OCI-LY1 (cell line): Measurements from ENCODE around the gene ATP2C1.

Source experiments
- H2AFZ ChIP-seq: fragments of 200-600 bp; sonication (generic), shearing (Covaris generic); 2 replicates; pipeline ENCODE4 v1.6.0; 2014; ENCODE audit warnings: antibody characterized with exemption, mild to moderate bottlenecking, low read length
- H3F3A ChIP-seq: fragments of 200-600 bp; sonication (generic), shearing (Covaris generic); 2 replicates; pipeline ENCODE4 v1.6.0; 2014; ENCODE audit warnings: mild to moderate bottlenecking, antibody characterized with exemption, low read length, moderate library complexity; ENCODE audit not compliant: insufficient read depth
- H3K27ac ChIP-seq: fragments of 200-600 bp; sonication (generic); 2 replicates; pipeline ENCODE4 v1.5.1; 2014; ENCODE audit warnings: low read length, mixed run types, mild to moderate bottlenecking, low read depth; ENCODE audit not compliant: poor library complexity, severe bottlenecking
- H3K27me3 ChIP-seq: fragments of 200-600 bp; sonication (generic); 2 replicates; pipeline ENCODE4 v1.6.0; 2014; ENCODE audit warnings: antibody characterized with exemption, mild to moderate bottlenecking, low read length, moderate library complexity; ENCODE audit not compliant: insufficient read depth
- H3K36me3 ChIP-seq: fragments of 200-600 bp; sonication (generic); 2 replicates; pipeline ENCODE4 v1.6.1; 2014; ENCODE audit warnings: mild to moderate bottlenecking, antibody characterized with exemption, low read length, moderate library complexity, mixed read lengths; ENCODE audit not compliant: insufficient read depth
- H3K4me1 ChIP-seq: fragments of 200-600 bp; sonication (generic); 2 replicates; pipeline ENCODE4 v1.5.1; 2014; ENCODE audit warnings: mild to moderate bottlenecking, low read length, moderate library complexity; ENCODE audit not compliant: insufficient read depth, severe bottlenecking
- H3K4me2 ChIP-seq: fragments of 200-600 bp; sonication (generic), shearing (Covaris generic); 2 replicates; pipeline ENCODE4 v1.6.1; 2014; ENCODE audit warnings: low read length
- H3K4me3 ChIP-seq: fragments of 200-600 bp; sonication (generic); 2 replicates; pipeline ENCODE4 v1.5.1; 2014; ENCODE audit warnings: low read length, low read depth, mild to moderate bottlenecking, mixed read lengths; ENCODE audit not compliant: poor library complexity, severe bottlenecking
- H3K79me2 ChIP-seq: fragments of 200-600 bp; shearing (Covaris generic); 2 replicates; pipeline ENCODE4 v1.6.1; 2016; ENCODE audit warnings: mixed run types, low read length, mixed read lengths; ENCODE audit not compliant: insufficient read depth
- H3K9ac ChIP-seq: fragments of 200-600 bp; sonication (generic), shearing (Covaris generic); 2 replicates; pipeline ENCODE4 v1.6.1; 2014; ENCODE audit warnings: mild to moderate bottlenecking, low read length, mixed read lengths
- H3K9me2 ChIP-seq: fragments of 200-600 bp; sonication (generic), shearing (Covaris generic); 2 replicates; pipeline ENCODE4 v1.6.1; 2014; ENCODE audit warnings: low read depth, mild to moderate bottlenecking, low read length, mixed read lengths
- H3K9me3 ChIP-seq: fragments of 200-600 bp; shearing (Covaris generic); 2 replicates; pipeline ENCODE4 v1.6.1; 2014; ENCODE audit warnings: low read length, mixed read lengths
- H4K20me1 ChIP-seq: fragments of 200-600 bp; sonication (generic), shearing (Covaris generic); 2 replicates; pipeline ENCODE4 v1.6.0; 2016; ENCODE audit warnings: mild to moderate bottlenecking, low read length; ENCODE audit not compliant: insufficient read depth
- CTCF ChIP-seq: fragments of 200-600 bp; sonication (generic), shearing (Covaris generic); IDR thresholded peaks from 2 replicates; pipeline ENCODE4 v1.5.1; 2017; ENCODE audit warnings: mild to moderate bottlenecking, antibody characterized with exemption, low read length, moderate library complexity, mixed read lengths
- EZH2 ChIP-seq: fragments of 200-600 bp; sonication (generic), shearing (Covaris generic); IDR thresholded peaks from 2 replicates; pipeline ENCODE4 v1.8.0; 2017; ENCODE audit warnings: borderline replicate concordance, mixed run types, mild to moderate bottlenecking, antibody characterized with exemption, low read length, moderate library complexity, mixed read lengths

The ATP2C1 gene

DNA sequence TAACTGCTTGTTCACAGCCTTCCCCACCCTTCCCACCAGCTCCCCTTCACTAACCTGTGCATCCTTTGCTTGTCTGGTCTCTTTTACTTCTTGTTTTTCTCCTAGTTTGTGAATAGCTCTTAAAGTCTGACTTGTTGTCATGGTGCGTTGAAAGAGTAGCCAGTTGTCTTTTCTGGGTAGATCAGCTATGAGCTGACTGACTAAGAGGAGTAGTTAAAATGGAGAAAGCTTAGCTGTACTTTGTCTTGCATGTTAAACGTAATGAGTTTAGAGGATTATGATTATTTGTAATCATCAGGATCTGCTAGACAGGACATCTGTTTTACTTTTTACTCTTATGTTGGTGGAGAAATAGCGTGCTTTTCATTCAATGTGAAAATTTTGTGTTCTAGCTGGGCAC lies 35.9 kb downstream of the ATP2C1 start:
- H3K4me3 ChIP-seq: no peak overlapping the region

DNA sequence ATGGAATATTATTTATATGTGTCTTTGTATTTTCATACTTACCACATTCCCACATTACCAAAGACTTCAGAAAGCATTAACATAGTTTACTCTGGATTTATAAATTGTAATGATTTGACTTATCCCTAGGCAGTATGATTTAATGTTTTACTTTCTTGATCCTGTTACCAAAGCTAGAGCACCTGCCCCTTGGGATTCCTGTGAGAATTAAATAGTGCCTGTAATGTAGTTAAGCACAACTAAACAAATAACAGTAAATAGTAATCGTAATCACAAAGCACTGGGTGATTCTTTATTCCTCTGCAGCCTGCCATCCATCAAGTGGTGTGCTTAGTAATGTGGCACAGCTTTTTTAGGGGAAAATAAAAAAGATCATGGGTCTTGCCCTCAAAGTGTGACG lies 39.1 kb downstream of the ATP2C1 start:
- H3K9me3 ChIP-seq: no peaks in the 10 kb centered on the region
- H3F3A ChIP-seq: no peaks in the 10 kb centered on the region
- peaks cover 67% of the 10 kb centered on the region for H3K36me3 ChIP-seq
- no peak overlapping the region for H3K4me2 ChIP-seq
- TF ChIP-seq EZH2: no peak
- no peak for TF ChIP-seq CTCF
- no peaks in the 10 kb centered on the region for H3K9me2 ChIP-seq
- no peak overlapping the region for H3K4me3 ChIP-seq
- no peak overlapping the region for H3K9ac ChIP-seq
- no peak overlapping the region for H3K27ac ChIP-seq
- H2AFZ ChIP-seq: no peak overlapping the region
- peaks cover 29% of the 10 kb centered on the region for H3K79me2 ChIP-seq
- peaks cover 5% of the 10 kb centered on the region for H3K4me1 ChIP-seq
- H4K20me1 ChIP-seq: no peaks in the 10 kb centered on the region
- no peaks in the 10 kb centered on the region for H3K27me3 ChIP-seq

More for the DNA sequence above, 35.9 kb downstream of the ATP2C1 start:
- Histone ChIP-seq H3K36me3 (peaks cover 46% of the 10 kb centered on the region), H3K79me2 (peaks cover 59% of the 10 kb centered on the region), H3K4me1 (peaks cover 37% of the 10 kb centered on the region), H3K9me2 (no peaks in the 10 kb centered on the region), H3K9ac (no peak overlapping the region), H3F3A (no peaks in the 10 kb centered on the region), H3K27ac (no peak overlapping the region), H2AFZ (no peak overlapping the region), H3K4me2 (no peak overlapping the region), H4K20me1 (no peaks in the 10 kb centered on the region), H3K9me3 (no peaks in the 10 kb centered on the region), H3K27me3 (no peaks in the 10 kb centered on the region)
- TF ChIP-seq EZH2 (no peak), CTCF (no peak)

GRCh38 chr3:130933801-130934345 lies 40.0 kb downstream of the ATP2C1 start:
- Histone ChIP-seq H3K27me3 (no peaks in the 10 kb centered on the region), H3K9me3 (no peaks in the 10 kb centered on the region), H3K27ac (no peak overlapping the region), H3K9ac (no peak overlapping the region), H3K4me3 (no peak overlapping the region), H4K20me1 (no peaks in the 10 kb centered on the region), H3K36me3 (peaks cover 76% of the 10 kb centered on the region), H3K9me2 (no peaks in the 10 kb centered on the region), H3K4me2 (no peak overlapping the region), H3K4me1 (no peaks in the 10 kb centered on the region), H3F3A (no peaks in the 10 kb centered on the region), H3K79me2 (peaks cover 20% of the 10 kb centered on the region), H2AFZ (no peak overlapping the region)
- TF ChIP-seq CTCF (no peak), EZH2 (no peak)
